GM12878 (cell line): ENCODE measurements around the gene LIMS1. TPM values are rescaled to one million over a fixed set of nuclear protein-coding genes. Genes with fewer than 3 reads are reported as not detected.

Source experiments
- ATAC-seq: fragments of 200-7000 bp; cut with Tn5 transposase; 3 replicates; pipeline ENCODE4 v1.9.1; 2020; ENCODE audit warnings: mild to moderate bottlenecking, moderate library complexity
- BruUV-seq: library from RNA; stranded (reverse); fragments of 400-500 nt; replicated peaks from 2 replicates; lab custom pipeline; 2021; lab: Mats Ljungman, UMichigan
- CTCF ChIA-PET: fragments of 300-600 bp; sonication (Branson Sonifier 250); formaldehyde crosslinking; extraction: SDS; loops from one replicate; lab custom pipeline; 2021; ENCODE audit warnings: inconsistent platforms; lab: Yijun Ruan, JAX
- POLR2A ChIA-PET: fragments of 350-600 bp; formaldehyde crosslinking; extraction: SDS; loops from one replicate; lab custom pipeline; 2021; ENCODE audit warnings: inconsistent platforms; lab: Charles Lee
- RAD21 ChIA-PET: fragments of 300-600 bp; sonication (Branson Sonifier 250); formaldehyde crosslinking; loops from one replicate; lab custom pipeline; 2023; ENCODE audit warnings: antibody characterized with exemption; ENCODE audit not compliant: unreplicated experiment; lab: Charles Lee
- SMC1A ChIA-PET: fragments of 300-600 bp; sonication (Branson Sonifier 250); formaldehyde crosslinking; loops from one replicate; lab custom pipeline; 2023; ENCODE audit not compliant: unreplicated experiment, uncharacterized antibody; lab: Charles Lee
- DNase-seq: peaks from one replicate; pipeline ENCODE4 v3.0.0-alpha.2; 2011; ENCODE audit warnings: low read depth, low spot score
- FAIRE-seq: peaks from 3 replicates; lab custom pipeline; 2011; peaks lifted over from hg19 to GRCh38; lab: Jason Lieb, UNC
- H2AFZ ChIP-seq: 2 replicates; pipeline ENCODE4 v1.6.0; 2011; ENCODE audit warnings: low read depth, low read length, control low read depth; ENCODE audit not compliant: control insufficient read depth
- H3K27ac ChIP-seq: 2 replicates; pipeline ENCODE4 v1.5.1; 2011; ENCODE audit warnings: control low read depth; ENCODE audit not compliant: control insufficient read depth, insufficient read depth
- H3K27me3 ChIP-seq, 2 experiments: replicated peaks in 1 of 2; 2 replicates each; pipeline versions ENCODE4 v1.6.0 to v1.6.1; 2011; ENCODE audit warnings: low read length in 1 of 2; ENCODE audit not compliant: control insufficient read depth in 2 of 2, insufficient read depth in 2 of 2
- H3K36me3 ChIP-seq, 2 experiments: 2 replicates each; pipeline ENCODE4 v1.5.1; 2011; ENCODE audit warnings: low read length in 1 of 2; ENCODE audit not compliant: control insufficient read depth in 2 of 2, insufficient read depth in 2 of 2
- H3K4me1 ChIP-seq: 2 replicates; pipeline ENCODE4 v1.6.1; 2011; ENCODE audit warnings: mild to moderate bottlenecking, low read length, moderate library complexity, mixed read lengths; ENCODE audit not compliant: control insufficient read depth, insufficient read depth
- H3K4me2 ChIP-seq: 2 replicates; pipeline ENCODE4 v1.6.0; 2011; ENCODE audit warnings: control low read depth; ENCODE audit not compliant: control insufficient read depth, insufficient read depth
- H3K4me3 ChIP-seq: fragments of 200-600 bp; sonication (generic); 2 replicates; pipeline ENCODE4 v1.5.1; 2016
- H3K79me2 ChIP-seq: 2 replicates; pipeline ENCODE4 v1.6.0; 2011; ENCODE audit warnings: low read length; ENCODE audit not compliant: control insufficient read depth, insufficient read depth
- H3K9ac ChIP-seq: 2 replicates; pipeline ENCODE4 v1.8.0; 2011; ENCODE audit warnings: low read length, control low read depth, mixed read lengths; ENCODE audit not compliant: control insufficient read depth, insufficient read depth
- H3K9me3 ChIP-seq: replicated peaks from 3 replicates; pipeline ENCODE4 v1.5.1; 2011; ENCODE audit warnings: mild to moderate bottlenecking, low read length; ENCODE audit not compliant: control insufficient read depth, insufficient read depth
- H4K20me1 ChIP-seq: 2 replicates; pipeline ENCODE4 v1.6.0; 2011; ENCODE audit not compliant: control insufficient read depth, insufficient read depth
- ATF7 ChIP-seq: fragments of 450-650 bp; IDR thresholded peaks from 2 replicates; pipeline ENCODE4 v1.6.1; 2016; ENCODE audit warnings: low read depth, mild to moderate bottlenecking
- BCL11A ChIP-seq: IDR thresholded peaks from 2 replicates; pipeline ENCODE4 v1.6.1; 2011; ENCODE audit warnings: low read depth, low read length
- CBX5 ChIP-seq: sonication (generic); IDR thresholded peaks from 2 replicates; pipeline ENCODE4 v1.6.1; 2016; ENCODE audit warnings: low read depth, moderate library complexity, mild to moderate bottlenecking, inconsistent platforms
- EP300 ChIP-seq, 2 experiments: fragments of 150-350 bp in 1 of 2; IDR thresholded peaks; 2 replicates each; pipeline ENCODE4 v1.6.1; 2011 to 2012; ENCODE audit warnings: low read depth in 2 of 2, low read length in 2 of 2, borderline replicate concordance in 1 of 2, improper control_type of control experiment in 1 of 2, inconsistent platforms in 1 of 2; ENCODE audit not compliant: control insufficient read depth in 1 of 2
- ESRRA ChIP-seq: IDR thresholded peaks from 2 replicates; pipeline ENCODE4 v1.6.1; 2012; ENCODE audit warnings: mild to moderate bottlenecking, low read length, improper control_type of control experiment
- EZH2 ChIP-seq: IDR thresholded peaks from 2 replicates; pipeline ENCODE4 v1.6.1; 2012; ENCODE audit warnings: low read depth, mild to moderate bottlenecking, control low read depth, inconsistent platforms, low read length, borderline replicate concordance; ENCODE audit not compliant: control insufficient read depth
- HCFC1 ChIP-seq: fragments of 150-350 bp; IDR thresholded peaks from 2 replicates; pipeline ENCODE4 v1.6.1; 2014; ENCODE audit warnings: low read length
- HDGF ChIP-seq: fragments of 450-650 bp; IDR thresholded peaks from 2 replicates; pipeline ENCODE4 v1.6.1; 2016; ENCODE audit warnings: antibody characterized with exemption
- IKZF1 ChIP-seq: fragments of 450-650 bp; conservative IDR thresholded peaks from 2 replicates; pipeline ENCODE4 v1.6.1; 2017; ENCODE audit warnings: antibody characterized with exemption, mild to moderate bottlenecking
- JUNB ChIP-seq: IDR thresholded peaks from 2 replicates; pipeline ENCODE4 v1.6.1; 2016; ENCODE audit warnings: antibody characterized with exemption, mild to moderate bottlenecking
- MTA2 ChIP-seq: fragments of 450-650 bp; IDR thresholded peaks from 2 replicates; pipeline ENCODE4 v1.6.1; 2016; ENCODE audit warnings: low read depth, mild to moderate bottlenecking, moderate library complexity
- SMAD1 ChIP-seq: fragments of 450-650 bp; IDR thresholded peaks from 2 replicates; pipeline ENCODE4 v1.6.1; 2018; ENCODE audit warnings: mild to moderate bottlenecking, low read depth; ENCODE audit not compliant: partially characterized antibody
- SPI1 ChIP-seq: IDR thresholded peaks from 2 replicates; pipeline ENCODE4 v1.6.1; 2011; ENCODE audit warnings: low read depth, mild to moderate bottlenecking, low read length, moderate library complexity, borderline replicate concordance; ENCODE audit not compliant: insufficient read depth
- SREBF1 ChIP-seq: IDR thresholded peaks from 2 replicates; pipeline ENCODE4 v1.6.1; 2012; ENCODE audit warnings: mild to moderate bottlenecking, low read length
- STAT1 ChIP-seq: fragments of 450-650 bp; conservative IDR thresholded peaks from 2 replicates; pipeline ENCODE4 v1.6.1; 2014; ENCODE audit warnings: antibody characterized with exemption, mild to moderate bottlenecking
- TARDBP ChIP-seq: IDR thresholded peaks from 2 replicates; pipeline ENCODE4 v1.6.1; 2016; ENCODE audit warnings: borderline replicate concordance
- ZNF24 ChIP-seq: fragments of 450-650 bp; IDR thresholded peaks from 2 replicates; pipeline ENCODE4 v1.6.1; 2017; ENCODE audit warnings: antibody characterized with exemption, mild to moderate bottlenecking
- ZSCAN29 ChIP-seq: fragments of 450-650 bp; IDR thresholded peaks from 2 replicates; pipeline ENCODE4 v1.6.1; 2017; ENCODE audit warnings: mild to moderate bottlenecking, moderate library complexity
- WGBS: methylation state at CpG from one replicate; pipeline ENCODE4 v1.1.6; 2016; ENCODE audit warnings: low lambda C conversion rate; ENCODE audit not compliant: insufficient replicate concordance, insufficient coverage; ENCODE audit errors: missing lambda C conversion rate; 5-methylcytosine and 5-hydroxymethylcytosine counted together
- in situ Hi-C: fragments of 300-500 bp; cut with MboI; formaldehyde crosslinking; loops from 9 replicates; pipeline ENCODE4 v1.14.3; 2018; ENCODE audit warnings: mixed read lengths
- intact Hi-C: fragments of 100-400 bp; cut with micrococcal nuclease; formaldehyde crosslinking; loops from one replicate; pipeline ENCODE4 v1.14.2; 2022; ENCODE audit not compliant: unreplicated experiment
- polyA plus RNA-seq, 11 experiments: library from polyadenylated mRNA; depleted of rRNA in 4 of 11; unstranded in 6 of 11; stranded (reverse) in 5 of 11; fragments of >200 nt; fragmentation: Nextera tagmentation in 4 of 11; fragmentation: Illumina TruSeq in 1 of 11; extraction: Ambion mirVana in 4 of 11; extraction: Trizol in 1 of 11; gene quantifications; 1 replicate in 1 of 11; 2 replicates in 10 of 11; pipeline versions ENCODE4 v1.2.1 to v1.2.3, GENCODE V29; 2011 to 2016; ENCODE audit warnings: inconsistent platforms in 2 of 11, missing spikeins in 2 of 11, low read depth in 1 of 11
- total RNA-seq, 4 experiments: library from RNA; depleted of rRNA in 3 of 4; stranded (reverse); fragments of >200 nt in 3 of 4; fragmentation: Illumina TruSeq in 1 of 4; extraction: Trizol in 1 of 4; gene quantifications; 2 replicates each; pipeline versions ENCODE4 v1.2.1 to v1.2.3, GENCODE V29; 2013 to 2021
- TF ChIP-seq, protein P1 (sequence below): IDR thresholded peaks from 2 replicates; pipeline ENCODE4 v1.6.1; 2012; ENCODE audit warnings: mild to moderate bottlenecking, low read depth, low read length
- TF ChIP-seq, protein P2 (sequence below): IDR thresholded peaks from 2 replicates; pipeline ENCODE4 v1.6.1; 2012; ENCODE audit warnings: low read depth, low read length, improper control_type of control experiment
- TF ChIP-seq, protein P3 (sequence below): IDR thresholded peaks from 2 replicates; pipeline ENCODE4 v1.6.1; 2011; ENCODE audit warnings: low read depth, mild to moderate bottlenecking, low read length, moderate library complexity, borderline replicate concordance; ENCODE audit errors: extremely low read depth

Gene LIMS1
- total and polyA plus RNA-seq, 10 of the 15 experiments (the other 5 are each of a cell fraction or from before 2014, with no cell fraction given): 15.7 to 98.1 (median 43.9) TPM

DNA sequence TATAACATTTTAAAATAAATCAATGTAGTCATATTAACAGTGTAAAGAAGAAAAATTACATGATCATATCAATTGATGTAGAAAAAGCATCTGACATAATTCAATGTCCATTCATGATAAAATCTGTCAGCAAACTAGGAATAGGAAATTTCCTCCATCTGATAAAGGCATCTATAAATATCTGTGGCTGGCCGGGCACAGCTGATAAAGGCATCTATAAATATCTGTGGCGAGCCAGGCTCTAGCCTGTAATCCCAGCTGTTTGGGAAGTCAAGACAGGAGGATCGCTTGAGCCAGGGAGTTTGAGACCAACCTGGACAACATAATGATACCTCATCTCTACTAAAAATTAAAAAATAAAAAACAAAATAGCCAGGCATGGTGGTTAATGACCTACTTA, 166.9 kb downstream of the LIMS1 start (continued):
- TF ChIP-seq, protein P1, sequence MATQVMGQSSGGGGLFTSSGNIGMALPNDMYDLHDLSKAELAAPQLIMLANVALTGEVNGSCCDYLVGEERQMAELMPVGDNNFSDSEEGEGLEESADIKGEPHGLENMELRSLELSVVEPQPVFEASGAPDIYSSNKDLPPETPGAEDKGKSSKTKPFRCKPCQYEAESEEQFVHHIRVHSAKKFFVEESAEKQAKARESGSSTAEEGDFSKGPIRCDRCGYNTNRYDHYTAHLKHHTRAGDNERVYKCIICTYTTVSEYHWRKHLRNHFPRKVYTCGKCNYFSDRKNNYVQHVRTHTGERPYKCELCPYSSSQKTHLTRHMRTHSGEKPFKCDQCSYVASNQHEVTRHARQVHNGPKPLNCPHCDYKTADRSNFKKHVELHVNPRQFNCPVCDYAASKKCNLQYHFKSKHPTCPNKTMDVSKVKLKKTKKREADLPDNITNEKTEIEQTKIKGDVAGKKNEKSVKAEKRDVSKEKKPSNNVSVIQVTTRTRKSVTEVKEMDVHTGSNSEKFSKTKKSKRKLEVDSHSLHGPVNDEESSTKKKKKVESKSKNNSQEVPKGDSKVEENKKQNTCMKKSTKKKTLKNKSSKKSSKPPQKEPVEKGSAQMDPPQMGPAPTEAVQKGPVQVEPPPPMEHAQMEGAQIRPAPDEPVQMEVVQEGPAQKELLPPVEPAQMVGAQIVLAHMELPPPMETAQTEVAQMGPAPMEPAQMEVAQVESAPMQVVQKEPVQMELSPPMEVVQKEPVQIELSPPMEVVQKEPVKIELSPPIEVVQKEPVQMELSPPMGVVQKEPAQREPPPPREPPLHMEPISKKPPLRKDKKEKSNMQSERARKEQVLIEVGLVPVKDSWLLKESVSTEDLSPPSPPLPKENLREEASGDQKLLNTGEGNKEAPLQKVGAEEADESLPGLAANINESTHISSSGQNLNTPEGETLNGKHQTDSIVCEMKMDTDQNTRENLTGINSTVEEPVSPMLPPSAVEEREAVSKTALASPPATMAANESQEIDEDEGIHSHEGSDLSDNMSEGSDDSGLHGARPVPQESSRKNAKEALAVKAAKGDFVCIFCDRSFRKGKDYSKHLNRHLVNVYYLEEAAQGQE: no peak
- TF ChIP-seq MTA2 (no peak), CBX5 (no peak), ZNF24 (no peak), SPI1 (no peak), ESRRA (no peak), STAT1 (no peak)

DNA sequence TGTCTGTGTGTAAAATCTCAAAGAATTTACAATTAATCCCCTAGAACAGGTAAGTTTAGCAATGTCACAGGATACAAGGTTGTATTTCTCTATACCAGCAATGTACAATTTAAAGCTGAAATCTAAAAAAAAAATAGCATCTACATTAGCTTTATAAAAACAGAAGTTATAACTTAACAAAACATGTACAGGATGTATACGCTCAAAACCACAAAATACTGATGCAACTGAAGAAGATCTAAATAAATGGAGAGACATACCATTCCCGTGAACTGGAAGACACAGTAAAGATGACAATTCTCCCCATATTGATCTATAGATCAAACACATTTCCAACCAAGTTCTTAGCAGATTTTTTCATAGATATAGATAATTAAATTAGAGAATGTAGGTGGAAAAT, 167.5 kb downstream of the LIMS1 start:
- H2AFZ ChIP-seq: no peak overlapping the region
- CTCF ChIA-PET: interaction anchor here (1.6 kb wide), 1 partner anchor 12 kb away, joined by 4 read pairs; no protein-coding TSS in a partner anchor
- no peaks in the 10 kb centered on the region for H4K20me1 ChIP-seq
- RAD21 ChIA-PET: interaction anchor here (0.6 kb wide), 1 partner anchor 65 kb away, joined by 3 read pairs; no protein-coding TSS in a partner anchor
- no peak overlapping the region for H3K4me2 ChIP-seq
- 70% methylated on average over 2 of the region's 2 CpGs for WGBS
- DNase-seq (no peak), FAIRE-seq (no peak), ATAC-seq (no peak)
- no peaks in the 10 kb centered on the region; the same call in 2 of the 3 replicates for H3K9me3 ChIP-seq
- BruUV-seq: no TSS peak
- H3K27me3 ChIP-seq: no peaks in the 10 kb centered on the region
- H3K36me3 ChIP-seq: no peaks in the 10 kb centered on the region
- no peaks in the 10 kb centered on the region for H3K79me2 ChIP-seq
- H3K4me1 ChIP-seq: no peaks in the 10 kb centered on the region
- H3K4me3 ChIP-seq: no peak overlapping the region
- POLR2A ChIA-PET: interaction anchor here (0.5 kb wide), 1 partner anchor 87 kb away, joined by 3 read pairs; no protein-coding TSS in a partner anchor
- no peak overlapping the region for H3K27ac ChIP-seq
- SMC1A ChIA-PET: no interaction called here
- no peak overlapping the region for H3K9ac ChIP-seq
- in situ Hi-C loops (no loop called here), intact Hi-C loops (no loop called here)
- TF ChIP-seq EP300 (IDR thresholded peaks at IDR 0.05; ENCODE audit: borderline replicate concordance in 1 of 2, control insufficient read depth in 1 of 2, low read depth in 2 of 2, low read length in 2 of 2): no peak
- no peak for TF ChIP-seq ATF7
- no peak for TF ChIP-seq HCFC1
- TF ChIP-seq SREBF1: no peak
- no peak for TF ChIP-seq EZH2
- TF ChIP-seq, protein P2, sequence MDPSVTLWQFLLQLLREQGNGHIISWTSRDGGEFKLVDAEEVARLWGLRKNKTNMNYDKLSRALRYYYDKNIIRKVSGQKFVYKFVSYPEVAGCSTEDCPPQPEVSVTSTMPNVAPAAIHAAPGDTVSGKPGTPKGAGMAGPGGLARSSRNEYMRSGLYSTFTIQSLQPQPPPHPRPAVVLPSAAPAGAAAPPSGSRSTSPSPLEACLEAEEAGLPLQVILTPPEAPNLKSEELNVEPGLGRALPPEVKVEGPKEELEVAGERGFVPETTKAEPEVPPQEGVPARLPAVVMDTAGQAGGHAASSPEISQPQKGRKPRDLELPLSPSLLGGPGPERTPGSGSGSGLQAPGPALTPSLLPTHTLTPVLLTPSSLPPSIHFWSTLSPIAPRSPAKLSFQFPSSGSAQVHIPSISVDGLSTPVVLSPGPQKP: no peak
- TF ChIP-seq IKZF1: no peak
- no peak for TF ChIP-seq BCL11A
- TF ChIP-seq TARDBP: no peak
- TF ChIP-seq CBX5: no peak
- no peak for TF ChIP-seq SMAD1
- TF ChIP-seq ZSCAN29: no peak
- TF ChIP-seq JUNB: no peak
- TF ChIP-seq, protein P3, sequence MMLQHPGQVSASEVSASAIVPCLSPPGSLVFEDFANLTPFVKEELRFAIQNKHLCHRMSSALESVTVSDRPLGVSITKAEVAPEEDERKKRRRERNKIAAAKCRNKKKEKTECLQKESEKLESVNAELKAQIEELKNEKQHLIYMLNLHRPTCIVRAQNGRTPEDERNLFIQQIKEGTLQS: no peak
- no peak for TF ChIP-seq HDGF
